Measurements from ENCODE around the gene FOXA1.
"Not testable (repeated sequence)": the region's sequence is repeated elsewhere in the genome, so short reads cannot be mapped to it uniquely, and the experiment has no call there.

FOXA1 gene

GRCh38 chr14:37558740-37559139, 36.3 kb downstream of the FOXA1 start:
- no peak for DNase-seq (ENCODE audit: low read depth in 2 of 2)

GRCh38 chr14:37555596-37555995, 39.5 kb downstream of the FOXA1 start:
- not testable (repeated sequence) for DNase-seq (ENCODE audit: low read depth in 2 of 2)

GRCh38 chr14:37553935-37554550, 41.0 kb downstream of the FOXA1 start:
- DNase-seq (ENCODE audit: low read depth in 2 of 2): no peak

GRCh38 chr14:37551119-37551518, 43.9 kb downstream of the FOXA1 start:
- DNase-seq (ENCODE audit: low read depth in 2 of 2): no peak

- no peak for DNase-seq (ENCODE audit: low read depth in 2 of 2)
These were observed 44.5 kb downstream of the FOXA1 start for GRCh38 chr14:37550511-37550910.

GRCh38 chr14:37546621-37547447, 48.2 kb downstream of the FOXA1 start:
- no peak for DNase-seq (ENCODE audit: low read depth in 2 of 2)

- DNase-seq (ENCODE audit: low read depth in 2 of 2): no peak
These were observed 49.9 kb downstream of the FOXA1 start for GRCh38 chr14:37545174-37545573.

GRCh38 chr14:37544407-37544806, 50.6 kb downstream of the FOXA1 start:
- DNase-seq (ENCODE audit: low read depth in 2 of 2): no peak

- DNase-seq (ENCODE audit: low read depth in 2 of 2): no peak
These were observed 55.1 kb downstream of the FOXA1 start for GRCh38 chr14:37539992-37540391.
